ENCODE results near the gene MINPP1. TPM values are rescaled to one million over a fixed set of nuclear protein-coding genes. Genes with fewer than 3 reads are reported as not detected.
"Not testable (repeated sequence)": the region's sequence is repeated elsewhere in the genome, so short reads cannot be mapped to it uniquely, and the experiment has no call there.

Gene MINPP1
- total RNA-seq = 30.1 and 31.5 TPM in 2 replicates
- long read RNA-seq, transcript MINPP1-202 (5 exons, 2,415 nt) = major isoform, 235 of 248 reads
- long read RNA-seq, partial matches to known transcripts = 4 of 248 reads
- long read RNA-seq, other reads (novel, unspliced or antisense) = 7 of 248 reads

- TF ChIP-seq CTCF (IDR thresholded peaks at IDR 0.05; ENCODE audit: unreplicated experiment) = no peak
- DNase-seq (ENCODE audit: low spot score, unreplicated experiment) = peak; percentile 68
- Mint-ChIP-seq H3K4me3 (ENCODE audit: low read depth) (peak within 1 kb of the TSS; percentile 83), H3K9me3 (ENCODE audit: low read depth) (no peaks in the 10 kb centered on the region), H3K4me1 (ENCODE audit: low read depth) (peaks cover 15% of the 10 kb centered on the region), H3K27ac (peak within 1 kb of the TSS; percentile 89), H3K27me3 (no peaks in the 10 kb centered on the region), H3K36me3 (ENCODE audit: insufficient read depth) (peaks cover 7% of the 10 kb centered on the region)
Observed at GRCh38 chr10:87504640-87505365, at the start of gene MINPP1. Gene MINPP1 (plus strand): TSS chr10:87504893. CDS start chr10:87504916, 23 bp downstream.

GRCh38 chr10:87456586-87457220 lies 48.0 kb upstream of the MINPP1 start:
- not testable (repeated sequence) for DNase-seq (ENCODE audit: low spot score, unreplicated experiment); H3K27ac Mint-ChIP-seq; H3K4me1 Mint-ChIP-seq (ENCODE audit: low read depth); H3K36me3 Mint-ChIP-seq (ENCODE audit: insufficient read depth); H3K27me3 Mint-ChIP-seq; H3K9me3 Mint-ChIP-seq (ENCODE audit: low read depth); H3K4me3 Mint-ChIP-seq (ENCODE audit: low read depth)

GRCh38 chr10:87461751-87462150 lies 42.9 kb upstream of the MINPP1 start:
- not testable (repeated sequence) for H3K4me3 Mint-ChIP-seq (ENCODE audit: low read depth); H3K27me3 Mint-ChIP-seq; DNase-seq (ENCODE audit: low spot score, unreplicated experiment); H3K27ac Mint-ChIP-seq; H3K9me3 Mint-ChIP-seq (ENCODE audit: low read depth); H3K4me1 Mint-ChIP-seq (ENCODE audit: low read depth); H3K36me3 Mint-ChIP-seq (ENCODE audit: insufficient read depth)

GRCh38 chr10:87466849-87467248 lies 37.8 kb upstream of the MINPP1 start:
- H3K4me1 Mint-ChIP-seq (ENCODE audit: low read depth); H3K36me3 Mint-ChIP-seq (ENCODE audit: insufficient read depth); H3K4me3 Mint-ChIP-seq (ENCODE audit: low read depth); H3K27ac Mint-ChIP-seq; H3K9me3 Mint-ChIP-seq (ENCODE audit: low read depth); DNase-seq (ENCODE audit: low spot score, unreplicated experiment); H3K27me3 Mint-ChIP-seq: not testable (repeated sequence)

GRCh38 chr10:87488733-87489132 lies 16.0 kb upstream of the MINPP1 start:
- not testable (repeated sequence) for H3K27ac Mint-ChIP-seq; H3K4me1 Mint-ChIP-seq (ENCODE audit: low read depth); DNase-seq (ENCODE audit: low spot score, unreplicated experiment); H3K36me3 Mint-ChIP-seq (ENCODE audit: insufficient read depth); H3K4me3 Mint-ChIP-seq (ENCODE audit: low read depth); H3K9me3 Mint-ChIP-seq (ENCODE audit: low read depth); H3K27me3 Mint-ChIP-seq

- H3K4me1 Mint-ChIP-seq (ENCODE audit: low read depth) = not testable (repeated sequence)
Observed at GRCh38 chr10:87490285-87490684, 14.4 kb upstream of the MINPP1 start.

GRCh38 chr10:87492450-87492849 lies 12.2 kb upstream of the MINPP1 start:
- not testable (repeated sequence) for DNase-seq (ENCODE audit: low spot score, unreplicated experiment); H3K27me3 Mint-ChIP-seq; H3K4me3 Mint-ChIP-seq (ENCODE audit: low read depth); H3K9me3 Mint-ChIP-seq (ENCODE audit: low read depth); H3K27ac Mint-ChIP-seq; H3K36me3 Mint-ChIP-seq (ENCODE audit: insufficient read depth); H3K4me1 Mint-ChIP-seq (ENCODE audit: low read depth)

More at GRCh38 chr10:87490285-87490684, 14.4 kb upstream of the MINPP1 start:
- not testable (repeated sequence) for H3K36me3 Mint-ChIP-seq (ENCODE audit: insufficient read depth); DNase-seq (ENCODE audit: low spot score, unreplicated experiment); H3K4me3 Mint-ChIP-seq (ENCODE audit: low read depth); H3K27ac Mint-ChIP-seq; H3K27me3 Mint-ChIP-seq; H3K9me3 Mint-ChIP-seq (ENCODE audit: low read depth)

GRCh38 chr10:87495446-87495845 lies 9.2 kb upstream of the MINPP1 start:
- not testable (repeated sequence) for H3K27me3 Mint-ChIP-seq; DNase-seq (ENCODE audit: low spot score, unreplicated experiment); H3K36me3 Mint-ChIP-seq (ENCODE audit: insufficient read depth); H3K4me1 Mint-ChIP-seq (ENCODE audit: low read depth); H3K27ac Mint-ChIP-seq; H3K9me3 Mint-ChIP-seq (ENCODE audit: low read depth); H3K4me3 Mint-ChIP-seq (ENCODE audit: low read depth)

GRCh38 chr10:87497386-87497785 lies 7.3 kb upstream of the MINPP1 start:
- not testable (repeated sequence) for H3K27ac Mint-ChIP-seq; H3K4me3 Mint-ChIP-seq (ENCODE audit: low read depth); H3K36me3 Mint-ChIP-seq (ENCODE audit: insufficient read depth); H3K27me3 Mint-ChIP-seq; H3K9me3 Mint-ChIP-seq (ENCODE audit: low read depth); DNase-seq (ENCODE audit: low spot score, unreplicated experiment); H3K4me1 Mint-ChIP-seq (ENCODE audit: low read depth)

- H3K27ac Mint-ChIP-seq = peak overlapping the region; percentile 82
- H3K36me3 Mint-ChIP-seq (ENCODE audit: insufficient read depth); H3K27me3 Mint-ChIP-seq; H3K4me1 Mint-ChIP-seq (ENCODE audit: low read depth); DNase-seq (ENCODE audit: low spot score, unreplicated experiment); H3K9me3 Mint-ChIP-seq (ENCODE audit: low read depth); H3K4me3 Mint-ChIP-seq (ENCODE audit: low read depth): not testable (repeated sequence)
Observed at GRCh38 chr10:87498106-87498789, 6.4 kb upstream of the MINPP1 start.

All from progenitor cell of endocrine pancreas (in vitro differentiated cells).